ENCODE results near the gene DEPDC4.
"Not testable (repeated sequence)": the region's sequence is repeated elsewhere in the genome, so short reads cannot be mapped to it uniquely, and the experiment has no call there.

DEPDC4 gene

GRCh38 chr12:100266835-100267602 is at the start of gene DEPDC4, which contains the start of gene SCYL2:
TSS of gene DEPDC4 (minus strand) at chr12:100267079. CDS start at chr12:100267076, 3 bp downstream.
TSS of gene SCYL2 (plus strand) at chr12:100267177. CDS start at chr12:100282971, 15,794 bp downstream.
- peak; percentile 97 for DNase-seq

GRCh38 chr12:100311317-100311716 is 44.4 kb upstream of the DEPDC4 start:
- no peak for DNase-seq

- not testable (repeated sequence) for DNase-seq
Observed at GRCh38 chr12:100308138-100308537, 41.3 kb upstream of the DEPDC4 start.

GRCh38 chr12:100304334-100304733 is 37.5 kb upstream of the DEPDC4 start:
- DNase-seq: not testable (repeated sequence)

DNA sequence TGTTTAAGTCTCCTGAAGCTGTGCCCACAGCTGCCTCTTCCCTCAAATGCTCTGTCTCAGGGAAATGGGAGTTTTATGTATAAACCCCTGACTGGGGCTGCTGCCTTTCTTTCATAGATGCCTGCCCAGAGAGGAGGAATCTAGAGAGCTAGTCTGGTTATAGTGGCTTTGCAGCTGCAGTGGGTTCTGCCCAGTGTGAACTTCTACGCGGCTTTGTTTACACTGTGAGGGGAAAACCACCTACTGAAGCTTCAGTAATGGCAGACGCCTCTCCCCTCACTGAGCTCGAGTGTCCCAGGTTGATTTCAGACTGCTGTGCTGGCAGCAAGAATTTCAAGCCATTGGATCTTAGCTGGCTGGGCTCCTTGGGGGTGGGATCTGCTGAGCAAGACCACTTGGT is 37.0 kb upstream of the DEPDC4 start:
- DNase-seq: no peak

- no peak for DNase-seq
Observed at GRCh38 chr12:100302081-100302480, 35.2 kb upstream of the DEPDC4 start.

- DNase-seq: no peak
Observed at GRCh38 chr12:100295764-100296555, 29.1 kb upstream of the DEPDC4 start.

- not testable (repeated sequence) for DNase-seq
Observed at GRCh38 chr12:100294366-100294765, 27.5 kb upstream of the DEPDC4 start.

DNA sequence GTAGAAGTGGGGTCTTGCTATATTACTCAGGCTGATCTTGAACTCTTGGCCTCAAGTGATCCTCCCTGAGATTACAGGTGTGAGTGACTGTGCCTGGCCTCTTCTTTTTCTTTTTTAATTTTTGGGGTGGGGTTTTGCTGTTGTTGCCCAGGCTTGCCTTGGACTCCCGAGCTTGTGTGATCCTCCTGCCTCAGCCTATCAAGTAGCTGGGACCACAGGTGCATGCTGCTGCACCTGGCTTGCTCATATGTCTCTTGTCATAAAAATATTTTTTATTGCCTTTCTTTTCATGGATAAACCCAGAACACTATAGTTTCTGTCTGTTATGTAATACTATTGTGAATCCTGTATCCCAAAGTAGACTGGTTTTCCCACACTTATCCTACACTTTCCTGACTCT is 26.1 kb upstream of the DEPDC4 start:
- DNase-seq: no peak

DNA sequence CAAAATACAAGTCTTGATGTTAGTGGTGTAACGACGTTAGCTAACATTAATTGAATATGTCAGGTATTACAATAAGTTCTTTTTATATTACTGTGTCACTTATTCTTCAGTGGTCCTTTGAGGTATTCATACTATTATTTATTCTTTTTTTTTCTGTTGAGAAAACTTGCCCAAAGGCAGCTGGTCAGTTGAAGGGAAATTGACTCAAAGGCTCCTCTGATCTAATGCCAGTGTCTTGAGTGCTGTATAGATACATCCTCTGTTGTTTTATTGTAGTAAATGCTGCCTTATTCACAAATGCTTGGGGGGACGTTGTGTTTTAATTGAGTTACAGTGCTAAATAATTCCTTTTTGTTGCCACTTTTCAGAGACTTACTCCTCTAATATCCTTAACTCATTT is 23.1 kb upstream of the DEPDC4 start:
- no peak for DNase-seq

- DNase-seq: no peak
Observed at GRCh38 chr12:100289038-100289437, 22.2 kb upstream of the DEPDC4 start.

DNA sequence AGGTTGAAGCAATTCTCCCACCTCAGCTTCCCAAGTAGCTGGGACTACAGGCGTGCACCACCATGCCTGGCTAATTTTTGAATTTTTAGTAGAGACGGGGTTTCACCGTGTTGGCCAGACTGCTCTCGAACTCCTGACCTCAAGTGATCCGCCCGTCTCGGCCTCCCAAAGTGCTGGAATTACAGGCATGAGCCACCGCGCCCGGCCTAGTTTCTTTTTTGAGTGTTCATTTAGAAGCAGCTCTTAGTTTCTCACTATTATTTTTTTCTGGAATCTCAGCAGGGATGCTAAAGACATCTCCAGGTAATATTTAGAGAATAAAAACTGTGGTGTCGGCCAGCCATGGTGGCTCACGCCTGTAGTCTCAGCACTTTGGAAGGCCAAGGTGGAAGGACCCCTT is 17.7 kb upstream of the DEPDC4 start:
- not testable (repeated sequence) for DNase-seq

GRCh38 chr12:100279607-100280244 is 12.8 kb upstream of the DEPDC4 start:
- no peak for DNase-seq

- no peak for DNase-seq
Observed at GRCh38 chr12:100279159-100279558, 12.3 kb upstream of the DEPDC4 start.

- no peak for DNase-seq
Observed at GRCh38 chr12:100274291-100274690, 7.4 kb upstream of the DEPDC4 start.

DNA sequence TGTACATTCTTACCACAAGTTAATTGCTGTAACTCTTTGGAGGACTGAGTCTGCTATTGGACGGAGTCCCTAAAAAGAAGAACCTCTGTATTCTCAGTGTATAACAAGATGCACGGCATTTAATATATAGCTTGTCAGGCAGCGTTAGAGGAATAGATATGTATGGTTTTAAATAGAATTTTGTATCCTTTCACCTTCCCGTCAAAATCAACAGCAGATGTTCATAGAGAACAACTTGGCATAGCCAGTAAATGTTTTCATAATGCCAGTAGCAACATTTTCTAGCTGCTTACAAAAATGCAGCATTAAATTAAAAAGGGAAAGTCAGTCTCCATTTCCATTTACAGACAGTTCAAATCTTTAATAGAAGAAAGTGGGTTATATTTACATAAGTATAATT is 6.9 kb upstream of the DEPDC4 start:
- no peak for DNase-seq

DNA sequence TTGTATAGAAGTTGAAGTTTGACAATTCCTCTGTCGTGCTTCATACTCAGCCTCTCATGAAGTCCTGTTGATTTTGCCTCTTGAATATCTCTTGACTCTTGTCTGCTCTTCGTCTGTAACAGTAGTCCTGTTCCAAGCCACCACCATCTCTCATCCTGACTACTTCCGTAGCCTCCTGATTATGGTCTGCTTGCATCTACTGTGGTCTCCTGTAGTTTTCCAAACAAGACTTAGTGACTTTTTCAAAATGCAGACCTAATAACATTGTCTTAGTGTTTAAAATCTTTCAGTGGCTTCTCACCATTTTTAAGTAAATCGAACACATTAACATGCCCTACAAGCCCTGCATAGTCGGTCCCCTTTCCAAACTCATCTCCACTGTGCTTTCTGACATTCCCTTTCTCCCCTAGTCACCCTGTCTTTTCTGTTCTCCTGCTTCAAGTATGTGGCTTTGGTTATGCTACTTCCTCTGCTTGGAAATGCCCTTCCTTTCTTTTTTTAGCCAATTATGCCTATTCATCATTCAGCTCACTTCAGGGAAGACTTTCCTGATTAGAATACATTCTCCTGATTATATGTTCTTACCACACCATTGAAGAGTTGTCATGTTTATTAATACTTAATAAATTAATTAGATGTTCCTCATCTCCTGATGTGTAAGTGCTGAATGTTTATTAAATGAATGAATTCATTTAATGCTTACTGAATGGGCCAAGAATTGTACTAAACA is 2.1 kb upstream of the DEPDC4 start:
- DNase-seq: no peak

- peak; percentile 12 for DNase-seq
Observed at GRCh38 chr12:100267603-100268281, 863 bp upstream of the DEPDC4 start.

- DNase-seq: peak; percentile 95
Observed at GRCh38 chr12:100266585-100266834, 369 bp downstream of the DEPDC4 start.

GRCh38 chr12:100265732-100266584 is 921 bp downstream of the DEPDC4 start:
- no peak for DNase-seq

DNA sequence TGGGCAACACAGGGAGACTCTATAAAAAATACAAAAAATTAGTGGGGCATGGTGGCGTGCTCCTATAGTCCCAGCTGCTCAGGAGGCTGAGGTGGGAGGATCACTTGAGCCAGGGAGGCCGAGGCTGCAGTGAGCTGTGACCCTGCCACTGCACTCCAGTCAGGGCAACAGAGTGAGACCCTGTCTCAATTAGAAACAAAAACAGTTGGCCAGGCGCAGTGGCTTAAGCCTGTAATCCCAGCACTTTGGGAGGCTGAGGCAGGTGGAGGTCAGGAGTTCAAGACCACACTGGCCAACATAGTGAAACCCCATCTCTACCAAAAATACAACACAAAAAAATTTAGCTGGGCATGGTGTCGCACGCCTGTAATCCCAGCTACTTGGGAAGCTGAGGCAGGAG is 1.8 kb downstream of the DEPDC4 start:
- DNase-seq: not testable (repeated sequence)

DNA sequence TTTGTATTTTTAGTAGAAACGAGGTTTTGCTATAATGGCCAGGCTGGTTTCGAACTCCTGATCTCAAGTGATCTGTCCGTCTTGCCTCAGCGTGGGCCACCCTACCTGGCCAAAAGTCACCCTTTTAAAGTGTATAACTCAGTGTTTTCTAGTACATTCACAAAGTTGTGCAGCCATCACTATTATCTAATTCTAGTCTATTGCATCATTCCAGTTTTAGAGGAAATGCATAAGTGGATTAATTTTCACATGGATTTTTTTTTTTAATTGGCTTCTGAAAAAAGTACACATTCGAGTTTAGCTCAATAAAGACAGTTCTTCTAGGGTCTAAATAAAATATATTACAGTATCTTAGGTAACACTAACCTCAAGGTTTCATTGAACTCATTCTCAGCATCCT is 3.7 kb downstream of the DEPDC4 start:
- DNase-seq: no peak

All from activated CD4-positive, alpha-beta T cell treated with anti-CD3 and anti-CD28 coated beads, Interleukin-2, Interleukin-6, amounts not matched to agents 100 ng/mL and 50 ng/mL, durations not matched to agents 16 hours and 8 hours (primary cell).